Adrenal gland (tissue), 12 donors: ENCODE data around the gene PDE2A. TPM values are rescaled to one million over a fixed set of nuclear protein-coding genes. Genes with fewer than 3 reads are reported as not detected.

Source experiments
- DNase-seq, 7 donors: peaks; one replicate each; pipeline ENCODE4 v3.0.0-alpha.2; 2019 to 2020
- H3K27ac ChIP-seq, 5 donors: fragments of 200-600 bp; sonication (generic) in 4 of 5; 1 replicate in 3 of 5; 2 replicates in 2 of 5; pipeline versions ENCODE4 v1.5.1 to v1.8.0; 2016 to 2020; ENCODE audit warnings: mild to moderate bottlenecking in 1 of 5
- H3K27me3 ChIP-seq: fragments of 200-600 bp; 2 replicates; pipeline ENCODE4 v1.8.0; 2021
- H3K36me3 ChIP-seq, 2 donors: fragments of 200-600 bp; replicated peaks in 1 of 2; 1 replicate in 1 of 2; 2 replicates in 1 of 2; pipeline versions ENCODE4 v1.5.1 to v1.8.0; 2018 to 2022
- H3K4me1 ChIP-seq, 2 donors: fragments of 200-600 bp; replicated peaks in 1 of 2; 1 replicate in 1 of 2; 2 replicates in 1 of 2; pipeline versions ENCODE4 v1.5.1 to v1.8.0; 2018 to 2021
- H3K4me3 ChIP-seq, 4 donors: fragments of 200-600 bp; sonication (generic) in 3 of 4; one replicate each; pipeline ENCODE4 v1.5.1; 2016 to 2018
- H3K9me3 ChIP-seq, 3 donors: fragments of 200-600 bp; sonication (generic) in 1 of 3; replicated peaks in 1 of 3; 1 replicate in 2 of 3; 2 replicates in 1 of 3; pipeline versions ENCODE4 v1.5.1 to v1.8.0; 2016 to 2021
- POLR2A ChIP-seq, 2 donors: fragments of 450-650 bp; IDR thresholded peaks; one replicate each; pipeline ENCODE4 v1.6.1; 2017; ENCODE audit warnings: antibody characterized with exemption in 2 of 2, mild to moderate bottlenecking in 2 of 2, moderate library complexity in 1 of 2
- WGBS, 4 donors: extraction: QIAGEN DNeasy Blood & Tissue Kit in 2 of 4; methylation state at CpG; one replicate each; pipeline versions ENCODE4 v1.1.5 to v1.1.7; 2013 to 2017; 5-methylcytosine and 5-hydroxymethylcytosine counted together
- intact Hi-C, 2 donors: fragments of 100-400 bp; cut with DNase I; formaldehyde crosslinking; loops; one replicate each; pipeline versions ENCODE4 v1.14.1 to v1.15.0; 2022 to 2023
- microRNA counts, 2 donors: library from miRNA; unstranded; fragments of <30 nt; microRNA quantifications; one replicate each; lab custom pipeline; 2016
- microRNA-seq, 3 donors: library from miRNA; unstranded; fragments of <30 nt; microRNA quantifications; one replicate each; pipeline ENCODE4, GENCODE V29; 2017 to 2020
- polyA plus RNA-seq, 3 donors: library from polyadenylated mRNA; stranded (reverse); fragments of 200-250 nt in 2 of 3; fragments of 350-450 nt in 1 of 3; fragmentation: Illumina TruSeq in 1 of 3; extraction: RNeasy Lipid Tissue Mini Kit (QIAGEN cat#74804) in 1 of 3; gene quantifications; one replicate each; pipeline ENCODE4 v1.2.3, GENCODE V29; 2013 to 2014
- small RNA-seq, 2 donors: library from RNA; depleted of rRNA; stranded (forward); fragments of <200 nt; gene quantifications; one replicate each; pipeline ENCODE3, GENCODE V24; 2016
- total RNA-seq, 9 donors: library from RNA; depleted of rRNA in 4 of 9; stranded (reverse); fragments of >200 nt in 4 of 9; fragments of 120-200 nt in 1 of 9; fragmentation: NEBNext Ultra II Directional in 1 of 9; extraction: Animal tissue kit (Norgen Biotek cat#: 25700) in 1 of 9; gene quantifications; one replicate each; pipeline versions ENCODE4 v1.1.0 to v1.2.4, GENCODE V29; 2013 to 2023
- TF ChIP-seq, protein P1 (sequence below), 6 experiments: fragments of 450-650 bp in 4 of 6; fragments of 200-600 bp in 2 of 6; sonication (generic) in 1 of 6; IDR thresholded peaks; 1 replicate in 5 of 6; 2 replicates in 1 of 6; pipeline versions ENCODE4 v1.5.1 to v1.8.0; 2016 to 2021; ENCODE audit warnings: antibody characterized with exemption in 6 of 6, mild to moderate bottlenecking in 2 of 6, moderate library complexity in 1 of 6
- donor health status: healthy with polysubstance abuse.
- donor health status: Bipolar disorder and iron deficiency.
- donor health status: DM: yes; HTN: yes; CAD: no.
- donor health status: DM: no; HTN: no; CAD: no.
- donor health status: DM: no; HTN: no; CAD: no.
- donor health status: DM: yes; HTN: yes; CAD: no.

PDE2A gene
- total and polyA plus RNA-seq, 12 donors, result 11.5 to 226 (median 67.6) TPM

DNA sequence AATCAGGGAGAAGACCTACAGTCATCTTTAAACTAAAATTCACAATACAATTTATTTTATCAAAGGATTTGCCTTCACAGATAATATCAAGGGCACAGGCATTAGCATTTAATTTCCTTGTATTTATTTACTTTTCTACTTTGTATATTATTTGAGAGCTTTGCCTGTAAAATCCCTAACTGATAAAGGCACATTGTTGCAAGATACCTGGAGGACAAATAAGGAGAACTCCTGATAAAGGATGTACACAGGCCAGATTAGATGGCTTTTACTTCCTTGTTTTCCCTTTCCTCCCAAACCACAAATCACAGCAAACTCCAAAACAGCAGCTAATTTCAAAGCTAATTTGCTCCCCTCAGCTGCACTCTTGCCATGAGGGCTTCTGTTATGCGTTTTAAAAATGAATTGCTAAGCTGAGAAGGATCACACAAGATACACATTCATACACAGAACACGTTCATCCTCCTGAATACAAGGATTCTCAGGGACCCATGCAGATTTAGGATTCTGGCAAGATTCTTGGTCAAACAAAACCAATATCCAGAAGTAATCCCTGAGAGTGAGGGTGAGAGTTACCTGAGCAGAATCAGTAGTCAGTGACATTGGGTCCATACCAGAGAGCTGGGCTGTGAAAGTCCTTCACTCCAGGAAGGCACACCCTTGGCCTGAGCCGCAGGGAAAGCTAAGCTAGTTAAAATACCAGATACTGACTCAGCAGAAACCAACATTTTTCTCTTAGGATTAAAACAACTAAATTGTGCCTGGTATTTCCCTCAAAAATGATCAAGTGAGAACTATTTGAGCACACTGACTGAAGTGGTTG, 139.6 kb downstream of the PDE2A start:
- H3K4me3 ChIP-seq, result no peak overlapping the region
- no peak for DNase-seq
- no peaks in the 10 kb centered on the region for H3K27me3 ChIP-seq
- WGBS, 4 donors, result 37 to 44% (median 40%) methylated on average over 3 of the region's 3 CpGs
- peaks cover 14 to 23% of the 10 kb centered on the region in 2 donors for H3K4me1 ChIP-seq
- TF ChIP-seq, protein P1, sequence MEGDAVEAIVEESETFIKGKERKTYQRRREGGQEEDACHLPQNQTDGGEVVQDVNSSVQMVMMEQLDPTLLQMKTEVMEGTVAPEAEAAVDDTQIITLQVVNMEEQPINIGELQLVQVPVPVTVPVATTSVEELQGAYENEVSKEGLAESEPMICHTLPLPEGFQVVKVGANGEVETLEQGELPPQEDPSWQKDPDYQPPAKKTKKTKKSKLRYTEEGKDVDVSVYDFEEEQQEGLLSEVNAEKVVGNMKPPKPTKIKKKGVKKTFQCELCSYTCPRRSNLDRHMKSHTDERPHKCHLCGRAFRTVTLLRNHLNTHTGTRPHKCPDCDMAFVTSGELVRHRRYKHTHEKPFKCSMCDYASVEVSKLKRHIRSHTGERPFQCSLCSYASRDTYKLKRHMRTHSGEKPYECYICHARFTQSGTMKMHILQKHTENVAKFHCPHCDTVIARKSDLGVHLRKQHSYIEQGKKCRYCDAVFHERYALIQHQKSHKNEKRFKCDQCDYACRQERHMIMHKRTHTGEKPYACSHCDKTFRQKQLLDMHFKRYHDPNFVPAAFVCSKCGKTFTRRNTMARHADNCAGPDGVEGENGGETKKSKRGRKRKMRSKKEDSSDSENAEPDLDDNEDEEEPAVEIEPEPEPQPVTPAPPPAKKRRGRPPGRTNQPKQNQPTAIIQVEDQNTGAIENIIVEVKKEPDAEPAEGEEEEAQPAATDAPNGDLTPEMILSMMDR (IDR thresholded peaks at IDR 0.05), result no peak
- TF ChIP-seq POLR2A (IDR thresholded peaks at IDR 0.05), result no peak
- intact Hi-C loops, result no loop called here
- no peaks in the 10 kb centered on the region for H3K9me3 ChIP-seq
- H3K36me3 ChIP-seq, result no peaks in the 10 kb centered on the region
- H3K27ac ChIP-seq, result no peak overlapping the region

GRCh38 chr11:72529068-72529467, 145.2 kb downstream of the PDE2A start:
- TF ChIP-seq, protein P1 (IDR thresholded peaks at IDR 0.05), result no peak
- TF ChIP-seq POLR2A (IDR thresholded peaks at IDR 0.05), result no peak
- 71 to 83% (median 75%) methylated on average over 3 of the region's 3 CpGs for WGBS, 4 donors
- DNase-seq, result no peak
- Histone ChIP-seq H3K36me3 (no peaks in the 10 kb centered on the region), H3K4me1 (no peaks in the 10 kb centered on the region), H3K9me3 (no peaks in the 10 kb centered on the region), H3K4me3 (no peak overlapping the region), H3K27me3 (no peaks in the 10 kb centered on the region), H3K27ac (no peak overlapping the region)
- intact Hi-C loops, result no loop called here

DNA sequence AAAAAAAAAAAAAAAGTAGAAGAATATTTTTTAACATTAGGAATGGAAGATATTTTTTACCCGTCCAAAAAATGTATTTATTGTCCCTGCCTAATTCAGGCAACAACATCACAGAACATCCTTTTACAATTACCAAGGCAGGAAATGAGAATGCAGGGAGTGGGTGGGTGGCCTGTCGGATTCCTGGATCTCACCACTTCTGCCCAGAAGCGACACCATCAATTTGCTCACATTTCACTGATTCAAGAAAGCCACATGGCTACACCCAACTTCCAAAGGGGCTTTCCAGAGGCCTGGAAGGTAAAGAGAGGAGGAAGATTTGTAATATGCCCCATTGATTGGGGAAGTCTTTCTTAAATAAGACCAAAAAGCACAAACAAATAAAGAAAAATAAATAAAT, 146.1 kb downstream of the PDE2A start:
- intact Hi-C loops, result no loop called here
- Histone ChIP-seq H3K36me3 (no peaks in the 10 kb centered on the region), H3K27ac (no peak overlapping the region), H3K4me1 (no peaks in the 10 kb centered on the region), H3K9me3 (no peaks in the 10 kb centered on the region), H3K4me3 (no peak overlapping the region), H3K27me3 (no peaks in the 10 kb centered on the region)
- WGBS, 4 donors, result 64 to 85% (median 80%) methylated on average over 3 of the region's 3 CpGs
- no peak for TF ChIP-seq POLR2A (IDR thresholded peaks at IDR 0.05)
- TF ChIP-seq, protein P1 (IDR thresholded peaks at IDR 0.05), result no peak
- no peak for DNase-seq

MicroRNAs within 50 kb of the gene (microRNA counts, 767-probe panel; counts per million panel counts)
- 0 to 3,748 counts per million in 2 donors for microRNA hsa-miR-139-3p (lab: Ali Mortazavi, UCI)
- microRNA hsa-miR-139-5p (lab: Ali Mortazavi, UCI), result 0 to 4,006 counts per million in 2 donors

Small RNA genes lying within 50 kb of the gene (microRNA-seq; reads per million reads assigned to microRNA genes)
- gene MIR139, result 24,023 to 32,275 (median 25,083) reads per million in 3 donors

Small RNA genes lying within 50 kb of the gene (small RNA-seq; reads per million reads assigned to genes)
- gene MIR139 (11.0 to 18.6 reads per million in 2 donors), gene RNU7-105P (0 reads per million in 2 donors)

Other genes with a start within 250 kb of the PDE2A start
- 10 to 100 TPM; 28.0 to 46.4 (median 41.3) TPM for gene CLPB, start 239.9 kb downstream of the PDE2A start, total RNA-seq
- gene CLPB, start 239.9 kb downstream of the PDE2A start, polyA plus RNA-seq, result 10 to 100 TPM; 19.1 to 33.2 (median 32.2) TPM
- 100 to 1,000 TPM in 8 of 9 donors, 10 to 100 TPM in 1; 66.9 to 216 (median 149) TPM for gene ARAP1, start 78.0 kb upstream of the PDE2A start, total RNA-seq
- 100 to 1,000 TPM in 2 of 3 donors, 10 to 100 TPM in 1; 30.0 to 217 (median 150) TPM for gene ARAP1, start 78.0 kb upstream of the PDE2A start, polyA plus RNA-seq
- 100 to 1,000 TPM; 190 to 425 (median 338) TPM for gene STARD10, start 119.6 kb upstream of the PDE2A start, total RNA-seq
- gene STARD10, start 119.6 kb upstream of the PDE2A start, polyA plus RNA-seq, result 100 to 1,000 TPM; 261 to 668 (median 513) TPM
- 10 to 100 TPM in 8 of 9 donors, 1 to 10 TPM in 1; 9.2 to 70.0 (median 29.9) TPM for gene ATG16L2, start 140.0 kb upstream of the PDE2A start, total RNA-seq
- 100 to 1,000 TPM in 2 of 3 donors, 1 to 10 TPM in 1; 5.7 to 343 (median 129) TPM for gene ATG16L2, start 140.0 kb upstream of the PDE2A start, polyA plus RNA-seq